ENCODE results near the gene SCARB1.

SCARB1 gene

GRCh38 chr12:124754949-124755800, 108.5 kb downstream of the SCARB1 start:
- no peak for DNase-seq

GRCh38 chr12:124754491-124754890, 109.2 kb downstream of the SCARB1 start:
- DNase-seq: no peak

DNA sequence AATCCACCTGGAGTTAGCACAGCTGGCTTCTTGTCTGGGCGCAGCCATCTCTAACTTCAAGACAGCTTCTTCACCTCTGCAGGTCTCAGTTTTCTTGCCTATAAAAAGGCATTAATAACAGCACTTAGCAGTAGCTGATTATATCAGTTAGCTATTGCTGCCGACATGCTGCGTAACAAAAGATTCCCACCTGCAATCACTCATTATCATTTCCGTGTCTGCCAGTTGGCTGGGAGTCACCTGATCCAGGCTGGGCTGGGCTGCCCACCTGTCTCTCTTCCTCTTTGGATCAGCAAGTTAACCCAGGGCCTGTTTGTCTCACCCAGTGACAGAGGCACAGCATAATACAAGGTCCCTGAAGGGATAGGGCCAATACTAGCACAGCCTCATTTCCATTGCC, 109.7 kb downstream of the SCARB1 start:
- no peak for DNase-seq

DNA sequence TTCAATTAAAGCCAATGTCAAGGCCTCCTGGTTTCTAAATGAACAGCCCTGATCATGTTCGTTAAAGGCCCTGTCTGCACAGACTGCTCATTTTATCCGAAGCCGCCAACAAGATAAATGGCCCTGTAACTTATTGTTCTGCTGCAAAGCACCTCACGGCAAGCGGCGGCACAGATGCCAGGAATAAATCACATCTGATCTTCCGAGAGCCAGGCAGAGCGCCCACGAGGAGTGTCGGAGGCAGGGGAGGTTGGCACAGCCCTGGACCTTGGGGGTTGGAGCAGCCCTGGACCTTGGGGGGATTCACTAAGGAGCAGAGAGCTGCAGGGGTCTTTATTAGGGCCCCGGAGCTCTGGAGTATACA, 110.5 kb downstream of the SCARB1 start:
- no peak for DNase-seq

DNA sequence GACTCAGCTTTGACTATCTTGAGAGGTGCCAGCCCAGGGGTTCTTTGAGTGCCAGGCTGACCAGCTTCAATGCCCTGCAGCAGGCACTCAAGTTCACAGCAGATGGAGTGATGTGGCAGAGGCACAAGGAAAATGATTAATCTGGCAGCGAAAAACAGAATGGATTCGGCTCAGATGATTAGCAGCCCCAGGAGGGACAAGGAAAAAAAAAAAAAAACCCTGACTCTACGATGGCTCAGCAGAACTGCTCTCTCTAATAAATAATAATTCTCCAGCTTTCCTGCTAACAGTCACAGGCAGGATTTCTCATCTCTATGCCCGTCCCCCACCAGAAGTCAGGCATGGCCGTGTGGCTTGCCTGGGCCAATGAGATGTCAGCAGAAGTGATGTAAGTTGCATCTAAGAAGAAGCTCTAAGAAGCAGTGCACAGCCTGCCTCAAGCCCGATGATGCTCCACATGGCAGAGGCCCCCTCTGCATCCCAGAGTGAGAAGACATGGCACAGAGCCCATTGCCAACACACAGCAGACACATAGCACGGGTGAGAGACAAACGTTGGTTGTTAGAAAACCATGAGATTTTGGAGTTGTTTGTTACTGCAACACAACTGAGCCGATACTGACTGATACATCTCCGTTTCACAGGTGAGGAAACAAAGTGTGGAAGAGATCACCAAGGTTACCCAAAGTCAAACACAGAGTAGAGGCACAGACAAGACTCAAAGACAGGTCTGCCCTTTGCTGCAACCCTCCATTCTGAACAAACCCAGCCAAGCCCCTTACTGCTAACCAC, 111.0 kb downstream of the SCARB1 start:
- no peak for DNase-seq

- DNase-seq: no peak
These were observed 111.9 kb downstream of the SCARB1 start for GRCh38 chr12:124751654-124752355.

GRCh38 chr12:124750787-124751471, 112.7 kb downstream of the SCARB1 start:
- no peak for DNase-seq

GRCh38 chr12:124750149-124750656, 113.5 kb downstream of the SCARB1 start:
- DNase-seq: no peak

DNA sequence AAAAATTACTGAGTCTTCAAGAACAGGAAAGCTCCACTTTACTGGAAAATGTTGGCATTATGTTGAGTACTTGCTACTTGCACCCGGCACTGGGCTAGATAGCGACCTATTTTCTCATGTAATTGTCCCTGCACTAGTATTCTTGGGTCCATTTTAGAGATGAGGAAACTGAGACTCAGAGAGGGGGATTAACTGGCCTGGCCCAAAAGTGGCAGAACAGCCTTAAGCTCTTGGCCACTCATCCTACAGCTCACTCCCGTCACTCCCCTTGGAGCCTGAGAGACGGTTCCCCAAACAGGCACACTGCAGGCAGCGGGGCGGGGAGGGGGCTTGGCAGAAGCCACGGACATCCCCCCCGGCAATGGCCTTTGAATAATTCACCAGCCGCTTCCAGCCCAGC, 113.9 kb downstream of the SCARB1 start:
- DNase-seq: no peak

DNA sequence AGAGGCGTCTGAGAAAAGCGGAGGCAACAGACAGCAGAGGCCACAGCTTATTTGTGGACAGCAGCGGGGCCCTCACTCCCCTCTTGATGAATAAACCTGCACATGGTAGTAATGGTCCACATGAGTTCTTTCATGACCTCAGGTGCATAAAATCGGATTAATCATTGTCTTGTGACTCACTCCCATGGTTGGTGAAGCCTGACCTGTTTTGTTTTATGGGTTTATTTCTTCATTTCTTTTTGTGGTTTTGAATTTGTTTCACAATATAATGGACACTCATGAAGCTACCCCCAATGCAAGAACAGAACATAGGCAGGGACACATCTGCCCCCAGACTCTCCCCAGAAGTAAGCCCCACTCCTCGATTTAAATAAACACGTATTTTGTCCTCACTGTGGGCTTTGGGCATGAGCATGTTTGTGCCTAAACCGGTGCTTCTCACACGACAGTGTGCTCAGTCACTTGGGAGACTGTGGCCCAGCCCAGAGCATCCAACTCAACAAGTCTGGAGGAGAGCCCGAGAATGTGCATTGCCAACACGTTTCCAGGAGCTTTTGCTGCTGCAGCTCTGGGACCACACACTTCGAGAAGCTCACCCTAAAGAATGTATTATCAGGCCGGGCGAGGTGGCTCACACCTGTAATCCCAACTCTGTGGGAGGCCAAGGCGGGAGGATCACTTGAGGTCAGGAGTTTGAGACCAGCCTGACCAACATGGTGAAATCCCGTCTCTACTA, 116.1 kb downstream of the SCARB1 start:
- DNase-seq: no peak

DNA sequence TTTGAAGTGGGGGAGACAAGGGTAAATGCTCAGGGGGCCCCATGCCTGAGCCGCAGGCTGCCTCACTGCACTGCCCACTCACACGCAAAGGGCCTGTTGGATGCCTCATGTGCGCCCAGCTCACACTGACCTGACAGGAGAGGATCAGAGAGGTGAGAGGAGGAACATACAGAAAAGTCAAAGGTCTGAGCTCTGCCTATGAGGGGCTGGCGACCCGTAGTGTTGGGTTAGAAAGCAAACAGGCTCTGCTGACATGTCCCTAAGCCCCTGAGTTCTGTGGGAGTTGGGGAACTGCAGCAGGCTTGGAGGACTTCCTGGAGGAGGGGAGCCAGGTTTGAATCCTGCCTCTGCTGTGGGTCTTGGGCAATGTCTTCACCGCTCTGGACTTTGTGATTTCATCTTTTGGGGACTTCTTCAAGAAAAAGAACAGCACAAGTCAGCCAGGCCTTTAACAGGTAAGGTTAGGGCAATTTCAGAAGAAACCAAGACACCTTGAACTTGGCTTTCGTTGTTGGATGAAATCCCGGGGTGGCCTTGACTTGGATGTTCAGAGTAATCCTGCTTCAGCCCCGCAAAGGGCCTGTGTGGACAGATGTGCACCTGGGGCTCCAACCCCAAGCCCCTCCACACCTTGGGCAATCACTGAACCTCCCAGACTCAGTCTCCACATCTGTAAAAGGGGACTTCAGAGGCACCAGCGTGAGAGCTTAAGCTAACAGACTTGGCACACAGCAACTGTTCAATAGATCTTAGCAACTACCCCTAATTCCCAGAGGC, 116.8 kb downstream of the SCARB1 start:
- no peak for DNase-seq

DNA sequence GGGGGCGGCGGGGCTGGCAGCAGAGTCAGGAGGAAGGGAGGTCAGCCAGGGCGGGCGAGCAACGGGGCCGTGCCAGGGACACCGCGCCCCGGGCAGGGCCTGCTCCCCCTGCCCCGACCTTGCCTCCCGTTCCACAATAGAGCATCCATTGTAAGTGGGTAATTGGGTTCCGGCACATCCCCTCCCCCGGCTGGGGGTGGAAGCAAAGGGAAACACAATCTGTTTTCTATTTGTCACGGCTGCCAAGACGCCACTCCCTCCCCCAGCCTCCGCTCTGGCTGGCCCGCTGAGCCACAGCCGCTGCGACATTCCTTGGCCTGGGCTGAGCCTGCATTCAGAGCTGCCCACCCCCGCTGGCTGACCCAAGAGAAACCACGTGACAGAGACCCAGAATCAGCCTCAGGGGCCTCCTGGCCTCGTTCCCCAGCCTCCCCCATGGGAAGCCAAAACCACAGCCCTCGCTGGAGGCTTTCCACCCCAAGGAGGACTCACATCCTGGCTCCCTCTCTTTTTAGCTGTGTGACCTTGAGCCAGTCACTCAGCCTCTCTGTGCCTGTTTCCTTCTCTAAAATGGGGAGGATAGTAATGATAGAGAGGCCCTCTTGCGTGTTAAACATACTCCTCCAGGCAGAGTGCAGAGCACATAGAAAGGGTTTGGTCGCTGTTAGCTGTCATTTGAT, 117.6 kb downstream of the SCARB1 start:
- no peak for DNase-seq

DNA sequence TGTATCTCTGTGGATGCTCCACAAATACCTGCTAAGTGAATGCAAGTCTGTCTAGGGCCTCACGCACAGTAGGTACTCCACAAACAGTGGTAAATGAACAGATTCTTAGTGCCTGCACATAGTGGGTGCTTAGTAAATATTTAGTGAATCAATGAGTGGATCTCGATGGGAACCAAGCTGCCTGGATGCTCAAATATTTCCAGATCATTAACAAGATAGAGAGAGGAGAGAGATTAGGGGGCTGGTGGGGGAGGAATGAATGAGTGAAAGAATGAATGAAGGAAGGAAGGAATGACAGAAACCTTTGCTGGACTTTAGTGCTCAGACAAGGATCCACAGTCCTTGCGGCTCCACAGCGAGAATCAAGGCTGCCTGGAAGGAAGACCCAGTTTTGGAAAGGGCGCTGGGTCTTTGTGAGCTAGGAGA, 118.2 kb downstream of the SCARB1 start:
- DNase-seq: no peak

- no peak for DNase-seq
These were observed 118.8 kb downstream of the SCARB1 start for GRCh38 chr12:124744659-124745464.

DNA sequence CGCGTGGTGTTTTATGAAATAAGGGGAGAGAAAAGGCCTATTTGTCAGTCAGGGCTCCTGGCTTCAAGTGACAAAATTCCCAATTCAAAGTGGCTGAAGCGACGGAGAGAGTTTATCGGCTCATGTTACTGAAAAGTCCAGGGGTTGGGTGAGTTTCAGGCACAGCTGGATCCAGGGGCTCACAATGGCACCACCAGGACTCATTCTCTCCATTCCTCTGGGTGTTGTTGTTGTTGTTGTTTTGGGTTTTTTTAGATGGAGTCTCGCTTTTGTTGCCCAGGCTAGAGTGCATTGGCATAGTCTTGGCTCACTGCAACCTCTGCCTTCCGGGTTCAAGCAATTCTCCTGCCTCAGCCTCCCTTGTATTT, 119.4 kb downstream of the SCARB1 start:
- DNase-seq: no peak

DNA sequence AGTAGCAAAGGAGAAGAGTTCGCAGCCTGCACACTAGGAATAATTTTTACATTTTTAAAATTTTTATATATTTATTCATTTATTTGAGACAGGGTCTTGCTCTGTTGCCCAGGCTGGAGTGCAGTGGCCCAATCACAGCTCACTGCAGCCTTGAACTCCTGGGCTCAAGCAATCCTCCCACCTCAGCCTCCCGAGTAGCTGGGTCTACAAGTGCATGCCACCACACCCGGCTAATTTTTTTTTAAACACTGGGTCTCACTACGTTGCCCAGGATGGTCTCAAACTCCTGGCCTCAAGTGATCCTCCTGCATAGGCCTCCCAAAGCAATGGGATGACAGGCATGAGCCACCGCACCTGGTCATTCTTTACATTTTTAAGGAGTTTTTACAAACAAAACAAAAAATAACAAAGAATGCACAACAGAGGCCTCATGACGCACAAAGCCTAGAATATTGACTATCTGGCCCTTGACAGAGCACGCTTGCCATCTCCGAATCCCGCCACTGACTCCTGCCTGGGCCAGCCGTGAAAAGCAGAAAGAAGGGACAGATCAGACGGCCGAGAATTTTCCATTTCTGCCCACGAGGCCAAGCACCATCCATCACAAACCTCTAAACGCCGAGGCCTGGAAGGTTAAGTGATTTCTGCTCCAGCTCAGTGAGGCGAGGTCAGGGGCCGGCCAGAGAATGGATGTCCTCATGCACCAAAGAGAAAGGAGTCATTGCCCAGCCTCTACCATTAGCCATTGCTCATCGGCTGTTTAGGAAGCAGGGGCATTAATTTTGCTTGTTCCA, 120.0 kb downstream of the SCARB1 start:
- no peak for DNase-seq

DNA sequence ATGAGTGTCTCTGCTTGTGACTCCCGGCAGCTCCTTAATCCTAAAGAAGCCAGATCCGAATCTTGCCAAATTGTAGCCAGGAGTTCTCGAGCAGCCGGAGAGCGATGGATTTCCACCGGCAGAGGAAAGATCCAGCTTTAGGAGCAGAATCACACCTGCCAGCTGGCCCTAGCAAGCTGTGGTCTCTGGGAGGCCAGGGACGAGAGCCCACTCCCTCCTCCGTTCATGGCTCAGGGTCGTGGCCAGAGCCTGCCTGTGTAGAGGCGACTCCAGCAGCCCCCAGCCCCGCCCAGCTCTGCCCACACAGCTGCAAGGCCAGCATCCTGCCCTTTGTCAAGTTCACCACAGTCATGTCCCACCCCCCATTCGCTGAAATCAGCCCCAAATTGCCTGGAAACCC, 121.0 kb downstream of the SCARB1 start:
- no peak for DNase-seq

DNA sequence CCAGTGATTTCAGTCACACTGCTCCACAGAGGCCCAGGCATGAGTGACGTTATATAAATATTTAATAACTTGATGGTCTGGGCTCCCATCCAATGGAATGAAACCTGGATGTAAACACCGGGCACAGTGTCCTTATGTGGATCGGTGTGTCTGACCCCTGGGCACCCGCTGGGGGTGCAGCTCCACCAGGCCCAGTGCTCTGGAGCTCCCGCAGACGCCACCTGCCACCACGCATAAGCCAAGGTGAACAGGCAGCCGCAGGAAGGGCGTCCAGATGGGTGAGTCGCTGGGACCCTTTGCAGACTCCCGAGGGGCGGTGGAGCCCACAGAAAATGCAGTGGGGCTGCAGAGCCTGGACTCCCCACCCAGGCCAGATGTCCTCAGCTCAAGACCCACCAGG, 121.6 kb downstream of the SCARB1 start:
- no peak for DNase-seq

- no peak for DNase-seq
These were observed 122.5 kb downstream of the SCARB1 start for GRCh38 chr12:124741211-124741610.

Measured in cortex of kidney (tissue), 1 donor.